GM12864 (cell line): ENCODE results near the gene TDP2.

Source experiments
- DNase-seq: peaks from one replicate; pipeline ENCODE4 v3.0.0-alpha.2; 2011; ENCODE audit warnings: low read depth
- H3K4me3 ChIP-seq: 2 replicates; pipeline ENCODE4 v1.5.1; 2011; ENCODE audit warnings: mild to moderate bottlenecking, low read depth, low read length, control low read depth
- TF ChIP-seq, protein P1 (sequence below): IDR thresholded peaks from 2 replicates; pipeline ENCODE4 v1.5.1; 2011; ENCODE audit warnings: low read depth, mild to moderate bottlenecking, moderate library complexity, low read length, control low read depth, inconsistent platforms; ENCODE audit errors: missing control alignments

The TDP2 gene

DNA sequence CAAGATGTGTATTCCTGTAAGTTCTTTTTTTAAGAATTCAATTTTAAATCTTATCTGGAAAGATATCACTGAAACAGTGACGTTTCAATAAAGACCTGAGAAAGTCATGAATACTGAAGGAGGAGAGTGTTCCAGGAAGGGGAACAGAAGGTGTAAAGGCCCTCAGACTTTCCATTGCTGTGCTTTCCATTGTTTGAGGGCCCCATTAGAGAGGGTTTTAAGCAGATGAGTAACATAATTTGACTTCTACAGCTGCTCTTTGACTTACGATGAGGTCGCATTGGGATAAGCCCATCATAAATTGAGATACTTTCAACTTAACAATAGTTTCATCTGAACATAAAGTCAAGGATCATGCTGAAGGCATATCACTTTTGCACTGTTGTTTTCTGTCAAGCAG, 24.9 kb upstream of the TDP2 start:
- TF ChIP-seq, protein P1, sequence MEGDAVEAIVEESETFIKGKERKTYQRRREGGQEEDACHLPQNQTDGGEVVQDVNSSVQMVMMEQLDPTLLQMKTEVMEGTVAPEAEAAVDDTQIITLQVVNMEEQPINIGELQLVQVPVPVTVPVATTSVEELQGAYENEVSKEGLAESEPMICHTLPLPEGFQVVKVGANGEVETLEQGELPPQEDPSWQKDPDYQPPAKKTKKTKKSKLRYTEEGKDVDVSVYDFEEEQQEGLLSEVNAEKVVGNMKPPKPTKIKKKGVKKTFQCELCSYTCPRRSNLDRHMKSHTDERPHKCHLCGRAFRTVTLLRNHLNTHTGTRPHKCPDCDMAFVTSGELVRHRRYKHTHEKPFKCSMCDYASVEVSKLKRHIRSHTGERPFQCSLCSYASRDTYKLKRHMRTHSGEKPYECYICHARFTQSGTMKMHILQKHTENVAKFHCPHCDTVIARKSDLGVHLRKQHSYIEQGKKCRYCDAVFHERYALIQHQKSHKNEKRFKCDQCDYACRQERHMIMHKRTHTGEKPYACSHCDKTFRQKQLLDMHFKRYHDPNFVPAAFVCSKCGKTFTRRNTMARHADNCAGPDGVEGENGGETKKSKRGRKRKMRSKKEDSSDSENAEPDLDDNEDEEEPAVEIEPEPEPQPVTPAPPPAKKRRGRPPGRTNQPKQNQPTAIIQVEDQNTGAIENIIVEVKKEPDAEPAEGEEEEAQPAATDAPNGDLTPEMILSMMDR = no peak

DNA sequence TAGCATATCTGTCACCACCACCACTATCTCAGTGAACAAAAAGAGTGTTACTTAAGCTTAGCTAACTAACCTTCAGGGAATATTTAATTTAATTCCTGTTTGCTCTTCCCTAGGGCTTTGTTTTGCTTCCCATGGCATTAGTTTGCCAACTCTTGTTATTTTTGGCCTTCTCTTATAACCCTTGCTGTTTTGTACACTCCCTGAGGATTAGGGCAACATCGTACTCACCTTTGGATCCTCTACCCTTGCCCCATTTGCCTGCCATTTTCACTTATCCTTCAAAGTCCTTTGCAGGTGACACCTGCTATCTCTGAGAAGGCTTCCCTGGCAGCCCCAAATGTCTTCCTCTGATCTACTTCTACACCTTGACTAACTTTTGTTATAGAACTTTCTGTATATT, 23.9 kb upstream of the TDP2 start:
- no peak for DNase-seq
- TF ChIP-seq, protein P1 = no peak
- H3K4me3 ChIP-seq = no peak overlapping the region

More for the DNA sequence above, 24.9 kb upstream of the TDP2 start:
- no peak for DNase-seq
- H3K4me3 ChIP-seq = no peak overlapping the region

DNA sequence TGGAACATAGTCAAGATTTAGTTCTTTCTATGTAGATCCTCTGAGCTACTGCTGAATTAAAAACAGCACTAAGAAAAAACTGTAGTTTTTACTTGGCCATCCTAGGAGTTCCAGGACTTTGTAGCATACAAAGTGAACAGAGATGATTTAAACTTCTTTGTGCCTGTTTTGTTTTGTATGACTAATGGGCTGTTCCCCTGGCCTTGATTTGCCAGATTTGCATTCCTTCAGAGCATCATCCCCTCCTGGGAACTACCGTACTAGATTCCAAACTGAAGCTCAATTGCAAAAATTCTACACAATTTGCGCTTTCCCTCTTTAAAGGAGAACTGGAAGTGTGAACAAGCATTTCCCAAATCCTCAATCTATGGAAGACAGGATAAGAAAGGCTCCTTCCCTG, 23.3 kb upstream of the TDP2 start:
- no peak overlapping the region for H3K4me3 ChIP-seq
- TF ChIP-seq, protein P1 = no peak
- DNase-seq = no peak

DNA sequence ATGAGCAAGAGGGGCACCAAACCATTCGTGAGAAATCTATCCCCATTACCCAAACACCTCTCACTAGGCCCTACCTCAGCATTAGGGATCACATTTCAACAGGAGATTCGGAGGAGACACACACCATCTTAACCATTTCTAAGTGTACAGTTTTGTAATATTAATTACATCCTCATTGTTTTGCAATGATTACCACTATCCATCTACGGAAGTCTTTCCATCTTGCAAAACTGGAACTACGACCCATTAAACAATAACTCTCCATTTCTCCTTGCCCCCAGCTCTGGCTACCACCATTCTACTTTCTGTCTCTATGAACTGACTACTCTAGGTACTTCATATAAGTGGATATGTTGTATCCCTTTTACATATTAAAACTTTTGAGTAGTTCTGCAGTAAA, 20.2 kb upstream of the TDP2 start:
- TF ChIP-seq, protein P1 = no peak
- DNase-seq = no peak
- no peak overlapping the region for H3K4me3 ChIP-seq

DNA sequence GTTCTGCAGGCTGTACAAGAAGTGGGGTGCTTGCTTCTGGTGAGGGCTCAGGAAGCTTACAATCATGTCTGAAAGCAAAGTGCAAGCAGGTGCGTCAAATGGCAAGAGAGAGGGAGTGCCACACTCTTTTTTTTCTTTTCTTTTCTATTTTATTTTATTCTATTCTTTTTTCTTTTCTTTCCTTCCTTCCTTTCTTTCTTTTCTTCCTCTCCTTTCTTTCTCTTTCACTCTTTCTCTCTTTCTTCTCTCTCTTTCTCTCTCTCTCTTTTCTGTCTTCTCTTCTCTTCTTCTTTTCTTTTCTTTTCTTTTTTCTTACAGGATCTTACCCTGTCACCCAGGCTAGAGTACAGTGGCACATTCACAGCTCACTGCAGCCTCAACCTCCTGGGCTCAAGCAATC, 19.7 kb upstream of the TDP2 start:
- no peak for DNase-seq
- TF ChIP-seq, protein P1 = no peak
- no peak overlapping the region for H3K4me3 ChIP-seq

DNA sequence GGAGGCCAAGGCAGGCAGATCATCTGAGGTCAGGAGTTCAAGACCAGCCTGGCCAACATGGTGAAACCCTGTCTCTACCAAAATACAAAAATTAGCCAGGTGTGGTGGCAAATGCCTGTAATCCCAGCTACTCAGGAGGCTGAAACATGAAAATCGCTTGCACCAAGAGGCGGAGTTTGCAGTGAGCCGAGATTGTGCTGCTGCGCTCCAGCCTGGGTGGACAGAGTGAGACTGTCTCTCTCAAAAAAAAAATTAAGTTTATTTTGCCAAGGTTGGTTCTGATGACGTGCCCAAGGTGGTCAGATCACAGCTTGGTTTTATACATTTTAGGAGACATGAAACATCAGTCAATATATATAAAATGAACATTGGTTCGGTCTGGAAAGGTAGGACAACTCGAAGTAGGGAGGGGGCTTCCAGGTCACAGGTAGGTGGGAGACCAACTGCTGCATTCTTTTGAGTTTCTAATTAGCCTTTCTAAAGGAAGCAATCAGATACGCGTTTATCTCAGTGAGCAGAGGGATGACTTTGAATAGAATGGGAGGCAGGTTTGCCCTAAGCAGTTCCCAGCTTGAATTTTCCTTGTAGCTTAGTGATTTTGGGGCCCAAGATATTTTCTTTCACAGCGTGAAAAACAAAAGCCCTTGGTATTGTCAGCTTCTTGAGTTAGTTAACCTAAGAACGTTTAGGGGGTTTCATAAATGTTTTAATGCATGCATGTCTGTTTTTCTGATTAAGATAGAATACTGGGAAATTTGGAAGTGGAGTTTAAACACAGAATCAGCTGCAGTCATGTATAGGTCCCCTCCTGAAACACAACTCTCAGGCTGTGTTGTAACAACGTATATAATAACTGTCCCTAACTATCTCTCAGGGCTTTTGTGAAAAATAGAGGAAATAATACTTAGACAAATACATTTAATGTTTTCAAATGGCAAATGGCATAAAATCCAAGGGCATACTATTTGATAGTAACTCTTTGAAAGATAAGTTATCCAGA, 16.9 kb upstream of the TDP2 start:
- H3K4me3 ChIP-seq = no peak overlapping the region
- no peak for DNase-seq
- TF ChIP-seq, protein P1 = no peak
